HepG2 (cell line): ENCODE data around the gene JAKMIP2. TPM values are rescaled to one million over a fixed set of nuclear protein-coding genes. Genes with fewer than 3 reads are reported as not detected.

Experiments
- ATAC-seq: fragments of 200-7000 bp; cut with Tn5 transposase; 3 replicates; pipeline ENCODE4 v1.9.1; 2020; ENCODE audit warnings: mild to moderate bottlenecking, moderate library complexity
- BruUV-seq: library from RNA; stranded (reverse); fragments of 400-500 nt; replicated peaks from 2 replicates; lab custom pipeline; 2021; lab: Mats Ljungman, UMichigan
- CTCF ChIA-PET: fragments of 300-600 bp; formaldehyde crosslinking; extraction: SDS; loops from one replicate; lab custom pipeline; 2021; ENCODE audit warnings: low total read pairs, inconsistent platforms, low intra/inter-chr PET ratio; lab: Yijun Ruan, JAX
- POLR2A ChIA-PET: fragments of 350-600 bp; sonication (Branson Sonifier 250); formaldehyde crosslinking; loops from one replicate; lab custom pipeline; 2020; ENCODE audit warnings: antibody characterized with exemption, inconsistent platforms; lab: Yijun Ruan, JAX
- DNase-seq: peaks from one replicate; pipeline ENCODE4 v3.0.0-alpha.2; 2015; ENCODE audit warnings: low spot score
- FAIRE-seq: peaks from 3 replicates; lab custom pipeline; 2011; peaks lifted over from hg19 to GRCh38; lab: Jason Lieb, UNC
- H2AFZ ChIP-seq: one replicate; pipeline ENCODE4 v1.6.1; 2011; ENCODE audit warnings: low read length, inconsistent platforms
- H3K27ac ChIP-seq: fragments of 300-600 bp; 3 replicates; pipeline ENCODE4 v1.8.0; 2011; ENCODE audit warnings: mixed run types, mild to moderate bottlenecking, mixed read lengths, low read length, inconsistent platforms; ENCODE audit not compliant: insufficient read depth; ENCODE audit errors: extremely low read length
- H3K27me3 ChIP-seq, 2 experiments: fragments of 200-600 bp in 1 of 2; 2 replicates in 1 of 2; 3 replicates in 1 of 2; pipeline versions ENCODE4 v1.6.0 to v1.8.0; 2011; ENCODE audit warnings: low read length in 2 of 2, mild to moderate bottlenecking in 2 of 2, moderate library complexity in 2 of 2, inconsistent platforms in 1 of 2; ENCODE audit not compliant: insufficient read depth in 2 of 2, control insufficient read depth in 1 of 2
- H3K36me3 ChIP-seq, 2 experiments: fragments of 200-600 bp in 1 of 2; replicated peaks in 1 of 2; 2 replicates in 1 of 2; 3 replicates in 1 of 2; pipeline versions ENCODE4 v1.5.1 to v1.8.0; 2011; ENCODE audit warnings: low read length in 2 of 2, inconsistent platforms in 1 of 2; ENCODE audit not compliant: insufficient read depth in 2 of 2, control insufficient read depth in 1 of 2
- H3K4me1 ChIP-seq: 2 replicates; pipeline ENCODE4 v1.5.1; 2012; ENCODE audit warnings: low read length, inconsistent platforms; ENCODE audit not compliant: insufficient read depth
- H3K4me2 ChIP-seq: 2 replicates; pipeline ENCODE4 v1.6.0; 2011; ENCODE audit warnings: low read depth, low read length, inconsistent platforms
- H3K4me3 ChIP-seq, 3 experiments: fragments of 200-600 bp in 1 of 3; sonication (generic), shearing (Covaris generic) in 1 of 3; replicated peaks in 1 of 3; 2 replicates each; pipeline ENCODE4 v1.5.1; 2011 to 2016; ENCODE audit warnings: low read length in 3 of 3, inconsistent platforms in 2 of 3, low read depth in 2 of 3, mild to moderate bottlenecking in 2 of 3, control low read depth in 1 of 3, mixed read lengths in 1 of 3; ENCODE audit not compliant: insufficient read depth in 1 of 3
- H3K79me2 ChIP-seq: one replicate; pipeline ENCODE4 v1.6.1; 2011; ENCODE audit warnings: low read length, inconsistent platforms; ENCODE audit not compliant: insufficient read depth
- H3K9ac ChIP-seq: 2 replicates; pipeline ENCODE4 v1.6.0; 2011; ENCODE audit warnings: mild to moderate bottlenecking, low read depth, low read length, inconsistent platforms; ENCODE audit not compliant: insufficient read depth
- H3K9me3 ChIP-seq: 2 replicates; pipeline ENCODE4 v1.5.1; 2012; ENCODE audit warnings: mild to moderate bottlenecking, low read length
- H4K20me1 ChIP-seq: 2 replicates; pipeline ENCODE4 v1.6.0; 2011; ENCODE audit warnings: inconsistent platforms, mild to moderate bottlenecking, low read length, moderate library complexity; ENCODE audit not compliant: insufficient read depth
- MAZ ChIP-seq, 2 experiments: sonication (generic) in 1 of 2; formaldehyde crosslinking in 1 of 2; IDR thresholded peaks; 2 replicates each; pipeline versions ENCODE4 v1.5.0 to v1.6.1; 2012 to 2020; ENCODE audit warnings: low read depth in 2 of 2, mild to moderate bottlenecking in 2 of 2, borderline replicate concordance in 1 of 2, improper control_type of control experiment in 1 of 2, low read length in 1 of 2, missing genetic modification reagents in 1 of 2, moderate library complexity in 1 of 2
- MXD4 ChIP-seq: IDR thresholded peaks from 2 replicates; pipeline ENCODE4 v1.6.1; 2016; ENCODE audit warnings: mild to moderate bottlenecking, missing biosample characterization, missing genetic modification reagents
- NR3C1 ChIP-seq: sonication (generic); formaldehyde crosslinking; IDR thresholded peaks from 2 replicates; pipeline ENCODE4 v1.4.0; 2020; ENCODE audit warnings: missing genetic modification reagents
- NRL ChIP-seq: sonication (generic); formaldehyde crosslinking; IDR thresholded peaks from 2 replicates; pipeline ENCODE4 v1.5.0; 2020; ENCODE audit warnings: missing genetic modification reagents, mild to moderate bottlenecking, moderate library complexity, borderline replicate concordance
- PAX8 ChIP-seq: sonication (generic); formaldehyde crosslinking; IDR thresholded peaks from 2 replicates; pipeline ENCODE4 v1.8.0; 2022; ENCODE audit warnings: mild to moderate bottlenecking, missing genetic modification reagents, borderline replicate concordance
- SIN3B ChIP-seq: fragments of 150-350 bp; IDR thresholded peaks from 2 replicates; pipeline ENCODE4 v1.6.1; 2014; ENCODE audit warnings: low read length
- SMAD3 ChIP-seq: sonication (generic); formaldehyde crosslinking; IDR thresholded peaks from 2 replicates; pipeline ENCODE4 v1.4.0; 2020; ENCODE audit warnings: missing genetic modification reagents
- SNAPC2 ChIP-seq: sonication (generic); formaldehyde crosslinking; IDR thresholded peaks from 2 replicates; pipeline ENCODE4 v1.8.1; 2022; ENCODE audit warnings: mild to moderate bottlenecking, missing genetic modification reagents
- SRF ChIP-seq: IDR thresholded peaks from 2 replicates; pipeline ENCODE4 v1.6.1; 2011; ENCODE audit warnings: mild to moderate bottlenecking, low read depth, low read length, moderate library complexity
- ZBTB20 ChIP-seq: sonication (generic); formaldehyde crosslinking; IDR thresholded peaks from 2 replicates; pipeline ENCODE4 v1.8.1; 2023; ENCODE audit warnings: missing genetic modification reagents, low read depth, mild to moderate bottlenecking, borderline replicate concordance
- ZNF510 ChIP-seq: sonication (generic); formaldehyde crosslinking; IDR thresholded peaks from 2 replicates; pipeline ENCODE4 v1.4.0; 2020; ENCODE audit warnings: low read depth, mild to moderate bottlenecking, missing genetic modification reagents
- WGBS: methylation state at CpG from one replicate; pipeline ENCODE4 v1.1.6; 2017; ENCODE audit warnings: low lambda C conversion rate; 5-methylcytosine and 5-hydroxymethylcytosine counted together
- in situ Hi-C: cut with HindIII; loops from 2 replicates; pipeline ENCODE4 v1.10.0; 2017; ENCODE audit warnings: low pct_unique_long_range_greater_than_20kb; ENCODE audit not compliant: extremely low pct_ligation_motif_present
- intact Hi-C: fragments of 100-400 bp; cut with micrococcal nuclease; formaldehyde crosslinking; loops from one replicate; pipeline ENCODE4 v1.10.0; 2022; ENCODE audit not compliant: unreplicated experiment
- polyA plus RNA-seq, 8 experiments: library from polyadenylated mRNA; depleted of rRNA in 3 of 8; stranded (reverse) in 7 of 8; unstranded in 1 of 8; fragments of >200 nt; fragmentation: Illumina TruSeq in 4 of 8; extraction: Trizol in 4 of 8; gene quantifications; 2 replicates each; pipeline versions ENCODE4 v1.2.1 to v1.2.3, GENCODE V29; 2011 to 2016; ENCODE audit warnings: low read depth in 4 of 8, missing spikeins in 1 of 8, mixed read lengths in 1 of 8; ENCODE audit not compliant: insufficient read depth in 1 of 8
- total RNA-seq, 5 experiments: library from RNA; depleted of rRNA; stranded (reverse); fragments of >200 nt; fragmentation: Illumina TruSeq; extraction: Trizol; gene quantifications; 2 replicates each; pipeline ENCODE4 v1.2.3, GENCODE V29; 2016; ENCODE audit warnings: low read depth in 1 of 5
- TF ChIP-seq, protein P1 (sequence below): sonication (generic); formaldehyde crosslinking; IDR thresholded peaks from 2 replicates; pipeline ENCODE4 v1.5.0; 2020; ENCODE audit warnings: mild to moderate bottlenecking, missing genetic modification reagents
- TF ChIP-seq, protein P2 (sequence below): sonication (generic); formaldehyde crosslinking; IDR thresholded peaks from 2 replicates; pipeline ENCODE4 v1.5.0; 2020; ENCODE audit warnings: mild to moderate bottlenecking, missing genetic modification reagents, moderate library complexity

Gene JAKMIP2
- total and polyA plus RNA-seq, 2 of the 13 experiments (the other 11 are each of a cell fraction or from before 2014, with no cell fraction given) = 0.04 to 2.1 TPM

DNA sequence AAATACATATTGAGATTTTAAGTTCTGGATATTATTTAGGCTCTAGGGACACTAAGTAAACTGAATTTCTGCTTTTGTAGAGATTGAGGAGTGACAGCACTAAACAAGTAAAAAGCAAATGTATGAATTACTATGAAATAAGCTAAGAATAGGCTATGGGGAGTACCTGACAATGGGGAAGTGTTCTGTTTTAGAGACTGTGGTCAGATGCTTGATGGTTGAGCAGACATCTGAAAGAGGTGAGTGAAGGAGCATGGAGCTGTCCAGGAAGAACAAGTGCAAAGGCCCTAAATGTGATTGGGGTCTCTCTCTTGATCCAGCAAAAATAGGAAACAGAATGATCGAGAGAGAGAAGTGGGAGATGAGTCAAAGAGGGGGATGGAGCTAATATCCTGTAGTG lies 111.7 kb downstream of the JAKMIP2 start:
- in situ Hi-C loops = loop anchor here (5.0 kb wide), 1 partner anchor 44 kb away; no protein-coding TSS in a partner anchor
- H3K27ac ChIP-seq = peak overlapping the region; percentile 64
- 40% methylated on average over 1 of the region's 1 CpG for WGBS
- no TSS peak for BruUV-seq
- ATAC-seq (no peak), DNase-seq (no peak), FAIRE-seq (no peak)
- H4K20me1 ChIP-seq = no peaks in the 10 kb centered on the region
- no peak overlapping the region for H2AFZ ChIP-seq
- H3K9ac ChIP-seq = no peak overlapping the region
- H3K4me1 ChIP-seq = peaks cover 34% of the 10 kb centered on the region
- H3K4me3 ChIP-seq = no peak overlapping the region
- CTCF ChIA-PET = no interaction called here
- no peaks in the 10 kb centered on the region for H3K79me2 ChIP-seq
- intact Hi-C loops = no loop called here
- H3K4me2 ChIP-seq = peak overlapping the region; percentile 48
- H3K27me3 ChIP-seq = no peaks in the 10 kb centered on the region
- POLR2A ChIA-PET = no interaction called here
- H3K9me3 ChIP-seq = no peaks in the 10 kb centered on the region
- no peak for TF ChIP-seq ZBTB20 (CRISPR knock-in tag)
- TF ChIP-seq MAZ (IDR thresholded peaks at IDR 0.05; ENCODE audit: borderline replicate concordance, low read depth, low read length) = no peak
- TF ChIP-seq MAZ (CRISPR knock-in tag; IDR thresholded peaks at IDR 0.05; ENCODE audit: low read depth) = 0 out of 2 replicates have a peak, but pooled peaks have one; percentile 17
- no peaks in the 10 kb centered on the region for H3K36me3 ChIP-seq

DNA sequence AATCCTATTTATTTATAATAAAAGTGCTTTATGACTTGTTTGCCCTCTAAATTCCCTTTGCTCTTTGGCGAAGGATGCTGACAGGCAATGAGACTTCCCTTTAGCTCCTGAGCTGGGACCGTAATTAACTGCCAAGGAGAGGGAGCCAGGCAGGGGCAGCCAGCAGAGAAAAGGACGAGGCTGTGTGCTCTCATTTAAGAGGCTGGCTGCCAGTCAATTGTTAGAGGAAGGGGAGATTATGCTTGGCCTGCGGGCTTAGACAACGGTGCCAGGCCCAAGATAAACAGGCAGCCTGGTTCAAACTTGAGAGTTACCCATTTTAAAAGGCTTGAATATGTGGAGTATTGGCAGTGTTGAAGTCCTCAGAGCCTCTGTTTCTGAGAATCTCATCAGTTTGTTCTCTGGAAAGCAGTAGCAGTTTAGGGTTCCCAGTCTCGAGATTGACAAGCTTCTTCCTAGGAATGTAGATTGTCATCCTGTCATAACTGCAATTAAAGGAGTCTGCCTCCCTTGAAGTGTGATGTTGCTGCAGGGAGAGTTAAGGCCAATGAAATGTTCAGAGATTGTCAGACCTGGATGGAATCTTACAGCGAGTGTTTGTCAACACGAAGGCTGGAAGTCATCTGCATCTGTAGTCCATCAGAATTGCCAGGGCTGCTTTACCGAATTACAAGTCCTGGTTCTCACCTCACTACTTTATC lies 113.2 kb downstream of the JAKMIP2 start:
- FAIRE-seq = no peak
- Histone ChIP-seq H3K9me3 (no peaks in the 10 kb centered on the region), H3K4me2 (no peak overlapping the region), H3K4me3 (no peak overlapping the region), H3K27ac (no peak overlapping the region), H3K27me3 (no peaks in the 10 kb centered on the region), H3K79me2 (no peaks in the 10 kb centered on the region), H2AFZ (no peak overlapping the region), H3K36me3 (no peaks in the 10 kb centered on the region), H3K4me1 (peaks cover 34% of the 10 kb centered on the region), H4K20me1 (no peaks in the 10 kb centered on the region), H3K9ac (no peak overlapping the region)
- ChIA-PET POLR2A (no interaction called here), CTCF (no interaction called here)
- WGBS = 48% methylated on average over 9 of the region's 9 CpGs
- in situ Hi-C loops (no loop called here), intact Hi-C loops (no loop called here)
- ATAC-seq = no peak
- no peak for DNase-seq
- no TSS peak for BruUV-seq
- no peak for TF ChIP-seq PAX8
- no peak for TF ChIP-seq SRF
- no peak for TF ChIP-seq NR3C1
- TF ChIP-seq NRL (CRISPR knock-in tag) = no peak
- TF ChIP-seq ZNF510 (CRISPR knock-in tag) = no peak
- no peak for TF ChIP-seq SNAPC2 (CRISPR knock-in tag)
- TF ChIP-seq, protein P1, sequence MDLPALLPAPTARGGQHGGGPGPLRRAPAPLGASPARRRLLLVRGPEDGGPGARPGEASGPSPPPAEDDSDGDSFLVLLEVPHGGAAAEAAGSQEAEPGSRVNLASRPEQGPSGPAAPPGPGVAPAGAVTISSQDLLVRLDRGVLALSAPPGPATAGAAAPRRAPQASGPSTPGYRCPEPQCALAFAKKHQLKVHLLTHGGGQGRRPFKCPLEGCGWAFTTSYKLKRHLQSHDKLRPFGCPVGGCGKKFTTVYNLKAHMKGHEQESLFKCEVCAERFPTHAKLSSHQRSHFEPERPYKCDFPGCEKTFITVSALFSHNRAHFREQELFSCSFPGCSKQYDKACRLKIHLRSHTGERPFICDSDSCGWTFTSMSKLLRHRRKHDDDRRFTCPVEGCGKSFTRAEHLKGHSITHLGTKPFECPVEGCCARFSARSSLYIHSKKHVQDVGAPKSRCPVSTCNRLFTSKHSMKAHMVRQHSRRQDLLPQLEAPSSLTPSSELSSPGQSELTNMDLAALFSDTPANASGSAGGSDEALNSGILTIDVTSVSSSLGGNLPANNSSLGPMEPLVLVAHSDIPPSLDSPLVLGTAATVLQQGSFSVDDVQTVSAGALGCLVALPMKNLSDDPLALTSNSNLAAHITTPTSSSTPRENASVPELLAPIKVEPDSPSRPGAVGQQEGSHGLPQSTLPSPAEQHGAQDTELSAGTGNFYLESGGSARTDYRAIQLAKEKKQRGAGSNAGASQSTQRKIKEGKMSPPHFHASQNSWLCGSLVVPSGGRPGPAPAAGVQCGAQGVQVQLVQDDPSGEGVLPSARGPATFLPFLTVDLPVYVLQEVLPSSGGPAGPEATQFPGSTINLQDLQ (CRISPR knock-in tag) = no peak
- TF ChIP-seq, protein P2, sequence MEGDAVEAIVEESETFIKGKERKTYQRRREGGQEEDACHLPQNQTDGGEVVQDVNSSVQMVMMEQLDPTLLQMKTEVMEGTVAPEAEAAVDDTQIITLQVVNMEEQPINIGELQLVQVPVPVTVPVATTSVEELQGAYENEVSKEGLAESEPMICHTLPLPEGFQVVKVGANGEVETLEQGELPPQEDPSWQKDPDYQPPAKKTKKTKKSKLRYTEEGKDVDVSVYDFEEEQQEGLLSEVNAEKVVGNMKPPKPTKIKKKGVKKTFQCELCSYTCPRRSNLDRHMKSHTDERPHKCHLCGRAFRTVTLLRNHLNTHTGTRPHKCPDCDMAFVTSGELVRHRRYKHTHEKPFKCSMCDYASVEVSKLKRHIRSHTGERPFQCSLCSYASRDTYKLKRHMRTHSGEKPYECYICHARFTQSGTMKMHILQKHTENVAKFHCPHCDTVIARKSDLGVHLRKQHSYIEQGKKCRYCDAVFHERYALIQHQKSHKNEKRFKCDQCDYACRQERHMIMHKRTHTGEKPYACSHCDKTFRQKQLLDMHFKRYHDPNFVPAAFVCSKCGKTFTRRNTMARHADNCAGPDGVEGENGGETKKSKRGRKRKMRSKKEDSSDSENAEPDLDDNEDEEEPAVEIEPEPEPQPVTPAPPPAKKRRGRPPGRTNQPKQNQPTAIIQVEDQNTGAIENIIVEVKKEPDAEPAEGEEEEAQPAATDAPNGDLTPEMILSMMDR (CRISPR knock-in tag) = no peak
- TF ChIP-seq SMAD3 (CRISPR knock-in tag) = no peak
- no peak for TF ChIP-seq MXD4 (CRISPR knock-in tag)
- TF ChIP-seq SIN3B = no peak
